HFF-Myc (cell line): ENCODE data around the gene PLB1.

Experiments
- DNase-seq: peaks from one replicate; pipeline ENCODE4 v3.0.0-alpha.2; 2011; ENCODE audit warnings: low read depth; ENCODE audit errors: extremely low read depth
- H3K4me3 ChIP-seq: replicated peaks from 2 replicates; pipeline ENCODE4 v1.5.1; 2011; ENCODE audit warnings: low read depth, mild to moderate bottlenecking, control low read depth, low read length
- CTCF ChIP-seq: IDR thresholded peaks from 2 replicates; pipeline ENCODE4 v1.5.1; 2012; ENCODE audit warnings: mild to moderate bottlenecking, low read depth, low read length, control low read depth; ENCODE audit errors: missing control alignments

Gene PLB1

GRCh38 chr2:28527196-28527595 lies 31.3 kb downstream of the PLB1 start:
- no peak for TF ChIP-seq CTCF
- H3K4me3 ChIP-seq: no peak overlapping the region
- DNase-seq: no peak

DNA sequence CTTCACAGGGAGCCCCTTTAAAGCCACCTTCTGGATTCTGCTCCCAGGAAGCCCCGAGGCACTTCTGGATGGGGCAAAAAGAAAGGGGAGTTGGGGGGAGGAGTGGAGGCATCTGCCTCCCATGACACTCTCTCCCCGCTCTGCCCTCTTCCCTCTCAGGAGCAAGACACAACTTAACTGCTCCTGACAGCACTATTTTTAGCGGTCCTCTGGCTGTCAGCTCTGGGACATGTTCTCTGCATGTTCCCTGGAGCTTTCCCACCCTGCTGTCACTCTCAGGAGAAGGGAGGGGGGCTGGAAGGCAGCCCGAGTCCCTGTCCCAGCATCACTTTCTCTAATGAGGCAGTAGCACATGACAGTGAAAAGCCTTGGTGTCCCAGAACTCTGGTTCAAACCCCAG lies 32.3 kb downstream of the PLB1 start:
- no peak for DNase-seq
- TF ChIP-seq CTCF: no peak
- H3K4me3 ChIP-seq: no peak overlapping the region

- no peak for DNase-seq
- no peak overlapping the region for H3K4me3 ChIP-seq
- no peak for TF ChIP-seq CTCF
Observed at GRCh38 chr2:28530782-28531181, 34.9 kb downstream of the PLB1 start.

GRCh38 chr2:28532399-28532798 lies 36.5 kb downstream of the PLB1 start:
- no peak for DNase-seq
- H3K4me3 ChIP-seq: no peak overlapping the region
- no peak for TF ChIP-seq CTCF

- TF ChIP-seq CTCF: no peak
- no peak for DNase-seq
- H3K4me3 ChIP-seq: no peak overlapping the region
Observed at GRCh38 chr2:28533044-28533680, 37.3 kb downstream of the PLB1 start.

- DNase-seq: no peak
- no peak for TF ChIP-seq CTCF
- H3K4me3 ChIP-seq: no peak overlapping the region
Observed at GRCh38 chr2:28534817-28535216, 39.0 kb downstream of the PLB1 start.

GRCh38 chr2:28538134-28538533 lies 42.3 kb downstream of the PLB1 start:
- no peak for TF ChIP-seq CTCF
- DNase-seq: no peak
- no peak overlapping the region for H3K4me3 ChIP-seq
